Endothelial cell (in vitro differentiated cells): Measurements from ENCODE around the gene PER2. TPM values are rescaled to one million over a fixed set of nuclear protein-coding genes. Genes with fewer than 3 reads are reported as not detected.

ENCODE experiments used
- DNase-seq: peaks from one replicate; pipeline ENCODE4 v3.0.0; 2021; ENCODE audit warnings: low spot score
- H3K27ac Mint-ChIP-seq: one replicate; pipeline ENCODE4 v1.8.0; 2021; ENCODE audit warnings: mixed read lengths, inconsistent platforms; ENCODE audit not compliant: unreplicated experiment
- H3K27me3 Mint-ChIP-seq: one replicate; pipeline ENCODE4 v1.8.0; 2021; ENCODE audit warnings: mild to moderate bottlenecking, moderate library complexity, mixed read lengths, inconsistent platforms; ENCODE audit not compliant: unreplicated experiment
- H3K36me3 Mint-ChIP-seq: one replicate; pipeline ENCODE4 v1.8.0; 2021; ENCODE audit warnings: mild to moderate bottlenecking, low read depth, mixed read lengths, inconsistent platforms; ENCODE audit not compliant: unreplicated experiment
- H3K4me1 Mint-ChIP-seq: one replicate; pipeline ENCODE4 v1.8.0; 2021; ENCODE audit warnings: mild to moderate bottlenecking, mixed read lengths, inconsistent platforms; ENCODE audit not compliant: unreplicated experiment
- H3K4me3 Mint-ChIP-seq: one replicate; pipeline ENCODE4 v1.8.0; 2021; ENCODE audit warnings: mild to moderate bottlenecking, mixed read lengths, inconsistent platforms; ENCODE audit not compliant: unreplicated experiment
- H3K9me3 Mint-ChIP-seq: one replicate; pipeline ENCODE4 v1.8.0; 2021; ENCODE audit warnings: mixed read lengths, inconsistent platforms; ENCODE audit not compliant: unreplicated experiment
- total RNA-seq: library from RNA; stranded (reverse); fragmentation: NEBNext Ultra II Directional; extraction: Animal tissue kit (Norgen Biotek cat#: 25700); gene quantifications from one replicate; pipeline ENCODE4 v1.2.1, GENCODE V29; 2021; ENCODE audit not compliant: unreplicated experiment
- TF ChIP-seq, protein P1 (sequence below): fragments of 200-600 bp; sonication (generic); IDR thresholded peaks from one replicate; pipeline ENCODE4 v1.5.0; 2021; ENCODE audit warnings: antibody characterized with exemption; ENCODE audit not compliant: unreplicated experiment

The PER2 gene
- total RNA-seq, 1 donor from 2014 or later: 5.5 TPM

DNA sequence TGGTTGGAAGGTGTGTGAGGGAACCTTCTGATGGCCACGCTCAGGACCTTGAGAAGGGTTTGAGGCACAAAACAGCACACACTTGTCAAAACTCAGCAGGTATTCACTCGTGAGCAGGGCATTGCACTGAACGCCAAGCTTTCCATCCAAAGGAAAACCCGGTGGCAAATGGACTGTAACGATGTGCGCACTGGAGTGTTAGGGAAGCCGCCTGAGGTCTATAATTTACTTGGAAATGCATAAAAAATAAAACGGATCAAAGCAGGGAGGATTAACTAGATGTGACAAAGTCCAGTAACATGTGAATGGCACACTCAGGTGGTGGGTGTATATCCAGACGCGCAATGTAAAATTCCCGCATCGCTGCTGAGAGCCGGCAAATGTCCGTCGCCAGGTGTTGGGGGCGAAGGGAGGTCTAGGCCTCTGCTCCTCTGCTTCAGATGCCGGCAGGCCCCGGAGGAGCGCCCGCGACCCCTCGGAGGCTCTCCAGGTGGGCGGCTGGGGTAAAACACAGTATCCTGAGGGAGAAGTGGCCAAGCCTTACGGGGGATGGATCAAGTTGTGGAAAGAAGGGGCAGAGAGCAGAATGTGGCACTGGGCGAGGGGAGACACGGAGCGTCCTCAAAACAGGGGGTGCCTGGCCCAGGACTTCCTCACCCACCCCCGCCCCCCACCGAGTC lies 63.9 kb downstream of the PER2 start:
- H3K4me1 Mint-ChIP-seq: peaks cover 10% of the 10 kb centered on the region
- peaks cover 5% of the 10 kb centered on the region for H3K27me3 Mint-ChIP-seq
- no peak for DNase-seq
- no peak overlapping the region for H3K27ac Mint-ChIP-seq
- H3K36me3 Mint-ChIP-seq: no peaks in the 10 kb centered on the region
- no peaks in the 10 kb centered on the region for H3K9me3 Mint-ChIP-seq
- H3K4me3 Mint-ChIP-seq: no peak overlapping the region
- TF ChIP-seq, protein P1, sequence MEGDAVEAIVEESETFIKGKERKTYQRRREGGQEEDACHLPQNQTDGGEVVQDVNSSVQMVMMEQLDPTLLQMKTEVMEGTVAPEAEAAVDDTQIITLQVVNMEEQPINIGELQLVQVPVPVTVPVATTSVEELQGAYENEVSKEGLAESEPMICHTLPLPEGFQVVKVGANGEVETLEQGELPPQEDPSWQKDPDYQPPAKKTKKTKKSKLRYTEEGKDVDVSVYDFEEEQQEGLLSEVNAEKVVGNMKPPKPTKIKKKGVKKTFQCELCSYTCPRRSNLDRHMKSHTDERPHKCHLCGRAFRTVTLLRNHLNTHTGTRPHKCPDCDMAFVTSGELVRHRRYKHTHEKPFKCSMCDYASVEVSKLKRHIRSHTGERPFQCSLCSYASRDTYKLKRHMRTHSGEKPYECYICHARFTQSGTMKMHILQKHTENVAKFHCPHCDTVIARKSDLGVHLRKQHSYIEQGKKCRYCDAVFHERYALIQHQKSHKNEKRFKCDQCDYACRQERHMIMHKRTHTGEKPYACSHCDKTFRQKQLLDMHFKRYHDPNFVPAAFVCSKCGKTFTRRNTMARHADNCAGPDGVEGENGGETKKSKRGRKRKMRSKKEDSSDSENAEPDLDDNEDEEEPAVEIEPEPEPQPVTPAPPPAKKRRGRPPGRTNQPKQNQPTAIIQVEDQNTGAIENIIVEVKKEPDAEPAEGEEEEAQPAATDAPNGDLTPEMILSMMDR: no peak

DNA sequence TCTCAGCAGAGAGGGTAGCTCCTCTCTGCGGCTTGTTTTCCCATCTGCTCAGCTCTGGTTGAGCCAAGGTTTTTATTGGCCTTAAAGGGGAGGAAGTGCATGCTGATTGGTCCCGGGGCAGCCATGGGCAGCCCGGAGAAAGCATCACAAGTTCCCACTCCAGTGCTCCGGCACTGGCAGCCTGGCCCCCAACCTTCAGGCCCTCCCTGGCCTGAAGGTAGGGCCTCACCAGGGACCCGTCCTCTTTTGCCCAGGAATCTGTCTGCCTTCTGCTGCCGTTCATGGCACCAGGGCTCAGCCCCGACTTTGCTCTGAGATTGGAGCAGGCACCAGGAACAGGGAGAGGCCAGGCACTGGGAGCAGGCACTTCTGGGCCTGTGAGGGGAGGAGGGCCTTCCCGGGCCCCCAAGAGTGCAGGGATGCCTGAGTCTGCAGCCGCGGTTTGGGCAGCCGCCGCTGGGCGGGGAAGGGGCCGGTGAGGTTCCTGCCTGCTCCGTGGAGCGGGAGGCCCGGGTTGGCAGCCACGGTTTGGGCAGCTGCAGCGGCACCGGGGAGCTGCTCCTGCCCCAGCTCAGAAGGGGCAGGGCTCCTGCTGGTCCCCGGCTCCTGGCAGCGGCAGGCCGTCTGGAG lies 67.4 kb downstream of the PER2 start:
- H3K4me3 Mint-ChIP-seq: no peak overlapping the region
- TF ChIP-seq, protein P1: no peak
- H3K36me3 Mint-ChIP-seq: no peaks in the 10 kb centered on the region
- H3K27ac Mint-ChIP-seq: no peak overlapping the region
- no peaks in the 10 kb centered on the region for H3K4me1 Mint-ChIP-seq
- no peak for DNase-seq
- no peaks in the 10 kb centered on the region for H3K9me3 Mint-ChIP-seq
- H3K27me3 Mint-ChIP-seq: no peaks in the 10 kb centered on the region

DNA sequence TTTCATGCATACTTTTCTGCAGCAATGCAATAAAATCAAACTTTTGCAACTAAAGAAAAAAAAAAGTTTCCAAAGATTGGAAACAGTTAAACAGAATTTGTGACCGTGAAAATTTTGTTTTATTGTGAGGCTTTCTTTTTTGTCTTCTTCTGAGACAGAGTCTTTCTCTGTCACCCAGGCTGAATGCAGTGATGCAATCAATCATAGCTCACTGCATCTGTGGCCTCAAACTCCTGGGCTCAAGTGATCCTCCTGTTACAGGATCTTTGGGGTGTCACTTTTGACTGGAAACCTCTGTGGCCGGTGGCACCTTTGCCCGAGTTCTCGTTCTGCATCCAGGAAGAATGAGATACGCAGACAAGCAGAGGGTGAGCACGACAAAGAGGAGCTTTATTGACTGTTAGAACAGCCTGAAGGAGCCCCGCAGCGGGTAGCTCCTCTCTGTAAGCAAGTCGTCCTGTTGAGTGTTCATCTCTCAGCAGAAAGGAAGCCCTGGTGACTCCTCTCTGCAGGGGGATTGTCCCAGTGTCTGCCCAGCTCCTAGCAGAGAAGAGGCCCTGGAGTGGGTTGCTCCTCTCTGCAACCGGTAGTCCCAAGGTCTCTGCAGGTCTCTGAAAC lies 68.0 kb downstream of the PER2 start:
- H3K27ac Mint-ChIP-seq: no peak overlapping the region
- no peaks in the 10 kb centered on the region for H3K27me3 Mint-ChIP-seq
- H3K4me3 Mint-ChIP-seq: no peak overlapping the region
- DNase-seq: no peak
- TF ChIP-seq, protein P1: no peak
- H3K36me3 Mint-ChIP-seq: no peaks in the 10 kb centered on the region
- no peaks in the 10 kb centered on the region for H3K4me1 Mint-ChIP-seq
- H3K9me3 Mint-ChIP-seq: no peaks in the 10 kb centered on the region

DNA sequence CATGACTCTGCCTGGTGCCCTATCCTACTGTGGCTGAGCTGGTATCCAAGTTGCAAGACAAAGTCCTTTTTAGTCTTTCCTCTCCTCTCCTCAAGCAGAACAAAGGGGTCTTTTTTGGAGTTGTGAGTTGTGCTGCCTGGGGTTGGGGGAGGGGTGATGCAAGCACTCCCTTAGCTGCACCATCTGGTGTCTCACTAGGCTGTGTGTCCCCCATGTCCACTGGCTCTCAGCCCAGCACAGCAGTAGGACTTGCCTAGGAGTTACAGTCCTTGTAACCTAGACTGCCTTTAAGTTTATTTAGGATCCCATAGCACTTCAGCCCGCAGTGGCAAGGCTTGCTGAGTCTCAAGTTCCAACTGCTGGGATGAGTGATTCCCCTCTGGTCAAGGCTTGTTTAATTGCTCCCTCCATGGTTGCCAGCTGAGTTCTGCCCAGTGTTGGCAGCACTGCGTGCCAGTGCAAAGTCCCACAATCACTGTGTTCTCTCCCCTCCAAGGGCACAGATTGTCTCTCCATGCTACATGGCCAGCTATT lies 71.7 kb downstream of the PER2 start:
- Mint-ChIP-seq H3K4me3 (no peak overlapping the region), H3K36me3 (no peaks in the 10 kb centered on the region), H3K27me3 (no peaks in the 10 kb centered on the region), H3K27ac (no peak overlapping the region), H3K9me3 (no peaks in the 10 kb centered on the region), H3K4me1 (no peaks in the 10 kb centered on the region)
- no peak for DNase-seq
- TF ChIP-seq, protein P1: no peak

DNA sequence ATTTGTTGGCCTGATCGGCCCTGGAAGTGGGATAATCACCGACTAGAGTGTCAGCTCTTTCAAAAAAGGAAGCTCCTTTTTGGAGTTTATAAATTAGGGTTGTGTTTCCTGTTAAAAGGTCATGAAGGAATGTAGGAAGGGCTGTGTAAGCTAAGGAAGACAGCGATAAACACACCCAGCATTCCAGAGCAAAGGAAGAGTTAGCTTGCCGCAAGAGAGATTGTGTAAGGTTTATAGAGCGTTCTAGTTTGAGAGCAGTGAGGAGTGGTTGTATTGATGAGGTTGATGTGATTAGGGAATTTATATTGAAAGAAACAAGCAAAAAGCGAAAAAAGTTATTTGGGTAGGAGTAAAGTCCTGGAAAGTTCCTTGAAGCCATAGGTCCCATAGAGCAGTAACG lies 81.4 kb downstream of the PER2 start:
- no peak overlapping the region for H3K27ac Mint-ChIP-seq
- DNase-seq: no peak
- H3K4me1 Mint-ChIP-seq: peaks cover 9% of the 10 kb centered on the region
- TF ChIP-seq, protein P1: no peak
- H3K4me3 Mint-ChIP-seq: no peak overlapping the region
- H3K36me3 Mint-ChIP-seq: peaks cover 9% of the 10 kb centered on the region
- peaks cover 5% of the 10 kb centered on the region for H3K27me3 Mint-ChIP-seq
- no peaks in the 10 kb centered on the region for H3K9me3 Mint-ChIP-seq
